Effector memory CD4-positive, alpha-beta T cell (primary cell): ENCODE results near the gene WDR35.
"Not testable (repeated sequence)": the region's sequence is repeated elsewhere in the genome, so short reads cannot be mapped to it uniquely, and the experiment has no call there.

Source experiments
- DNase-seq, 3 donors: peaks; one replicate each; pipeline ENCODE4 v3.0.0-alpha.2; 2020
- H3K27ac ChIP-seq: 2 replicates; pipeline ENCODE4 v1.7.0; 2013; ENCODE audit warnings: mild to moderate bottlenecking, low read length, moderate library complexity; ENCODE audit not compliant: insufficient read depth, poor library complexity, severe bottlenecking
- H3K27me3 ChIP-seq: replicated peaks from 2 replicates; pipeline ENCODE4 v1.7.0; 2013; ENCODE audit warnings: mild to moderate bottlenecking, low read length; ENCODE audit not compliant: insufficient read depth, control insufficient read depth, poor library complexity, severe bottlenecking
- H3K36me3 ChIP-seq: 2 replicates; pipeline ENCODE4 v1.7.0; 2013; ENCODE audit warnings: mild to moderate bottlenecking, low read length, moderate library complexity; ENCODE audit not compliant: control insufficient read depth, insufficient read depth
- H3K4me1 ChIP-seq: 2 replicates; pipeline ENCODE4 v1.7.0; 2013; ENCODE audit warnings: low read length, mild to moderate bottlenecking; ENCODE audit not compliant: control insufficient read depth, insufficient read depth, poor library complexity, severe bottlenecking
- H3K4me3 ChIP-seq: 2 replicates; pipeline ENCODE4 v1.7.0; 2013; ENCODE audit warnings: low read length, low read depth, mild to moderate bottlenecking; ENCODE audit not compliant: insufficient read depth, poor library complexity, severe bottlenecking
- H3K9me3 ChIP-seq: 2 replicates; pipeline ENCODE4 v1.7.0; 2013; ENCODE audit warnings: mild to moderate bottlenecking, low read length, moderate library complexity; ENCODE audit not compliant: control insufficient read depth

Gene WDR35

GRCh38 chr2:19885791-19886190 lies 104.1 kb downstream of the WDR35 start:
- Histone ChIP-seq H3K4me3 (no peak overlapping the region), H3K36me3 (no peaks in the 10 kb centered on the region), H3K27me3 (no peaks in the 10 kb centered on the region), H3K4me1 (no peaks in the 10 kb centered on the region), H3K27ac (no peak overlapping the region), H3K9me3 (no peaks in the 10 kb centered on the region)
- no peak for DNase-seq

- H3K27me3 ChIP-seq = no peaks in the 10 kb centered on the region
- no peaks in the 10 kb centered on the region for H3K4me1 ChIP-seq
- H3K4me3 ChIP-seq = no peak overlapping the region
- no peak for DNase-seq
- no peak overlapping the region for H3K27ac ChIP-seq
- H3K36me3 ChIP-seq = no peaks in the 10 kb centered on the region
- no peaks in the 10 kb centered on the region for H3K9me3 ChIP-seq
Measured at GRCh38 chr2:19883971-19884720, 105.8 kb downstream of the WDR35 start.

- no peaks in the 10 kb centered on the region for H3K9me3 ChIP-seq
- no peak overlapping the region for H3K27ac ChIP-seq
- no peaks in the 10 kb centered on the region for H3K36me3 ChIP-seq
- H3K27me3 ChIP-seq = no peaks in the 10 kb centered on the region
- no peaks in the 10 kb centered on the region for H3K4me1 ChIP-seq
- DNase-seq = no peak
- H3K4me3 ChIP-seq = no peak overlapping the region
Measured at GRCh38 chr2:19883486-19883885, 106.4 kb downstream of the WDR35 start.

GRCh38 chr2:19882286-19882685 lies 107.6 kb downstream of the WDR35 start:
- Histone ChIP-seq H3K4me1 (no peaks in the 10 kb centered on the region), H3K9me3 (no peaks in the 10 kb centered on the region), H3K27ac (no peak overlapping the region), H3K4me3 (no peak overlapping the region), H3K36me3 (no peaks in the 10 kb centered on the region), H3K27me3 (no peaks in the 10 kb centered on the region)
- DNase-seq = no peak

- H3K36me3 ChIP-seq = no peaks in the 10 kb centered on the region
- no peak for DNase-seq
- H3K4me3 ChIP-seq = no peak overlapping the region
- H3K4me1 ChIP-seq = no peaks in the 10 kb centered on the region
- H3K27ac ChIP-seq = no peak overlapping the region
- no peaks in the 10 kb centered on the region for H3K9me3 ChIP-seq
- H3K27me3 ChIP-seq = no peaks in the 10 kb centered on the region
Measured at GRCh38 chr2:19881908-19882265, 108.0 kb downstream of the WDR35 start.

GRCh38 chr2:19881221-19881907 lies 108.5 kb downstream of the WDR35 start:
- Histone ChIP-seq H3K27ac (no peak overlapping the region), H3K36me3 (no peaks in the 10 kb centered on the region), H3K4me1 (no peaks in the 10 kb centered on the region), H3K9me3 (no peaks in the 10 kb centered on the region), H3K4me3 (no peak overlapping the region), H3K27me3 (no peaks in the 10 kb centered on the region)
- no peak for DNase-seq

- not testable (repeated sequence) for DNase-seq, H3K4me3 ChIP-seq, H3K4me1 ChIP-seq, H3K27me3 ChIP-seq, H3K9me3 ChIP-seq, H3K27ac ChIP-seq, H3K36me3 ChIP-seq
Measured at GRCh38 chr2:19880191-19880590, 109.7 kb downstream of the WDR35 start.

GRCh38 chr2:19879120-19879519 lies 110.8 kb downstream of the WDR35 start:
- Histone ChIP-seq H3K4me1 (no peaks in the 10 kb centered on the region), H3K9me3 (no peaks in the 10 kb centered on the region), H3K27me3 (no peaks in the 10 kb centered on the region), H3K27ac (no peak overlapping the region), H3K36me3 (peaks cover 5% of the 10 kb centered on the region), H3K4me3 (no peak overlapping the region)
- no peak for DNase-seq

- H3K27me3 ChIP-seq = no peaks in the 10 kb centered on the region
- peaks cover 5% of the 10 kb centered on the region for H3K36me3 ChIP-seq
- no peak overlapping the region for H3K4me3 ChIP-seq
- no peaks in the 10 kb centered on the region for H3K9me3 ChIP-seq
- DNase-seq = no peak
- H3K4me1 ChIP-seq = no peaks in the 10 kb centered on the region
- no peak overlapping the region for H3K27ac ChIP-seq
Measured at GRCh38 chr2:19878268-19879046, 111.4 kb downstream of the WDR35 start.

- no peak overlapping the region for H3K4me3 ChIP-seq
- no peaks in the 10 kb centered on the region for H3K27me3 ChIP-seq
- peaks cover 5% of the 10 kb centered on the region for H3K36me3 ChIP-seq
- no peak for DNase-seq
- no peaks in the 10 kb centered on the region for H3K4me1 ChIP-seq
- no peaks in the 10 kb centered on the region for H3K9me3 ChIP-seq
- no peak overlapping the region for H3K27ac ChIP-seq
Measured at GRCh38 chr2:19876751-19877150, 113.2 kb downstream of the WDR35 start.
